SK-MEL-5 (cell line): Measurements from ENCODE around the gene RNASEH1. TPM values are rescaled to one million over a fixed set of nuclear protein-coding genes. Genes with fewer than 3 reads are reported as not detected.

Experiments used
- DNase-seq: peaks from one replicate; pipeline ENCODE4 v3.0.0-alpha.2; 2016; ENCODE audit warnings: low read depth, low spot score
- in situ Hi-C: cut with HindIII; loops from 2 replicates; pipeline ENCODE4 v1.10.0; 2016; ENCODE audit warnings: low sequenced_read_pairs, high pct_unique_total_duplicates, low pct_unique_long_range_greater_than_20kb
- polyA plus RNA-seq, 2 experiments: library from polyadenylated mRNA; depleted of rRNA; stranded (reverse); fragments of >200 nt; gene quantifications; 2 replicates each; pipeline ENCODE4 v1.2.3, GENCODE V29; 2015
- total RNA-seq: library from RNA; depleted of rRNA; stranded (reverse); fragments of >200 nt; shearing (Covaris generic); gene quantifications from 2 replicates; pipeline ENCODE4 v1.2.3, GENCODE V29; 2014; rRNA removed

The RNASEH1 gene, protein sequence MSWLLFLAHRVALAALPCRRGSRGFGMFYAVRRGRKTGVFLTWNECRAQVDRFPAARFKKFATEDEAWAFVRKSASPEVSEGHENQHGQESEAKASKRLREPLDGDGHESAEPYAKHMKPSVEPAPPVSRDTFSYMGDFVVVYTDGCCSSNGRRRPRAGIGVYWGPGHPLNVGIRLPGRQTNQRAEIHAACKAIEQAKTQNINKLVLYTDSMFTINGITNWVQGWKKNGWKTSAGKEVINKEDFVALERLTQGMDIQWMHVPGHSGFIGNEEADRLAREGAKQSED
- total RNA-seq = 45.2 and 47.9 TPM in 2 replicates
- 47.7 and 54.4 TPM in 2 replicates for polyA plus RNA-seq (2015; cell fraction: cytosol; rRNA removed)
- 37.0 and 39.5 TPM in 2 replicates for polyA plus RNA-seq (2015; cell fraction: nucleus; rRNA removed)

DNA sequence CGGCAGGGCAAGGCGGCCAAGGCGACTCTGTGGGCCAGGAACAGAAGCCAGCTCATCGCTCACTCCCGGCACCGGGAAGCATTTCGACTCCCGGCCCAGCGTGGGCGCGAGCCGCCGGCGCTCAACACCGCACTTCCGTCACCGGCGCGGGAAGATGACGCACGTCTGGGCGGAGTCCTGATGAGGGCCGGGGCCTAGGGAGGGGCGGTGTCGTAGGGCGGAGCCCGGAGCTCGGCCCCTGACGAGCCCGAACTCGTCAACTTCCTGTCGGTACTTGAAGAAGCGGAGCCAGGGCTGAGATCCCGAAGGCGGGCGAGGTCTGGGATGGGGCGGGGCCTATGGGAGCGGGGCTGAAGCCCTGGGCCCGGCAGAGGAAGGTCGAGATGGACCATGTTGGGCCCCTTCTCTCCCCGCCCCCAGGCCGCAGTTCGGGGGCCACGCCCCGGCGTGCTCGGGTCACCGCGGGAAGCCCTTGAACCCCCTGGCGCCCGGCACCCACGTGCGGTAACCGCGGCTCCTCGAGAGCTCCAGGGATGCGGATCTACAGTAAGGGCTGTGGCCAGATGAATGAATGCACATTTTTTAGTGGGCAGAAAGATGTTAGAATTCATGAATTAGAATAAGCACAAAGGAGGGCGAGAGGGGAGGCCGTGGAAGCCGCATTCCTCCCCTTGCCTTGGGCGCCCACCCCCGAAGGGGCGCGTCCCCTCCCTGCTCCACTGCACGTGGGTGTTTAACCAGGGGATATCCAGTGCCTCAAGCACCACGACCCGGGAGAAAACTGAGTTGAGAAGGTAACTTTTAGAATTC is at the start of gene RNASEH1:
Gene RNASEH1, minus strand, starts transcription at position 129 of the 810 bp plus-strand sequence. Its CDS starts 73 bp downstream, at position 56.
- in situ Hi-C loops = no loop called here
- DNase-seq = peak; percentile 99

DNA sequence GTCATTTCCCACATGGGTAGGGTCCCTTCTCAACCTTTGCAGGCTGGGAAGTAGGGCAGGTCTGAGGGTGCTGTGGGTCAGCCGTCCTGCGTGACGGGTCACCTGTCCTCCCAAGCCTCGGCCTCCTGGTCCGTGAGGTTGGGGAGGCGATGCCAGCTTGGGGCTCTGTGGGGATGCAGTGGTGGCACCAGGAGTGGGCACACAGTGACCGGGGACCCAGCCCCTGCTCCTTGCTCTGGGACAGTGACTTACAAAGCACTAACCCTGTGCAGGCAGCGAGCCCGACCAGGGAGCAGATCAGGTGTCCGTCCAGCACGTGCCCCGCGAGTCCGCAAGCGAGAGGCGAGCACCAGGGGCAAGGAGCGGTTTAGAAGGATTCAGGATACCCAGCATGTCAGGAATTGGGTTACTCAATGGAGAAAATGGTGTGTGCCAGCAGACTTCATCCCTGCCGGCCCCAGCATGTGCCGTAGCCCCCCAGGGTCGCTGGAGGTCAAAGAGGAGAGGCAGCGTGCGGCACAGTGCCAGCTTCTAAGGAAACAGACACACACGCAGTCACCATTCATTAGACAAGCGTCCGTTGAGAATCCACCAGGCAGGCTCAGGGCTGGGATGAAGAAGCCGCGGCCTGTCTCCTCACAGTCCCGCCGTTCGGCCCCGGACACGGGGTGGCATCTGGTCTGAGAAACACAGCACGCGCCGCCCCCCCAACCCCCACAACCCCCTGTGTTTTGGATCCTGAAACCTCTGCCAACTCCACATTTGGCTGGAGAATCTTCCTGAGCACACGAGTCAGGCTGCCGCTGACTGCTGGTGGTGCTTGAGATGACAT is 48.5 kb upstream of the RNASEH1 start:
- in situ Hi-C loops = no loop called here
- no peak for DNase-seq

DNA sequence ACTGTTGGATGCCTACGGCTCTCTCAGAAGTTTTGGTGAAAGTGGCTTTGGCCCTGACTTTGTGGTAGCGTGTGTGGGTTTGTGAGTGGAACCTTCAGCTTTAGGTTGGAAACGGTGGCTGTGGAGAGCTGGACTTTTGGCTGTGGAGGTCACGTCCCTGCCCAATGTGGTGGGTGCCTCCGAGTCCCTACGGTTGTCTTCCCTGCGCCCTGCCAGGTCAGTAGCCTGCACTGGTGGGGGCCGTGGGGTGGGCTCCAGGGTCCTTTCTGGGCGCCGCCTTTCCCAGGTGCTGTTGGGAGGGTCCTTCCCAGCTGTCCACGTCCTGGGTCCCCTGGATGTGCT is 47.9 kb upstream of the RNASEH1 start:
- no peak for DNase-seq
- in situ Hi-C loops = no loop called here

DNA sequence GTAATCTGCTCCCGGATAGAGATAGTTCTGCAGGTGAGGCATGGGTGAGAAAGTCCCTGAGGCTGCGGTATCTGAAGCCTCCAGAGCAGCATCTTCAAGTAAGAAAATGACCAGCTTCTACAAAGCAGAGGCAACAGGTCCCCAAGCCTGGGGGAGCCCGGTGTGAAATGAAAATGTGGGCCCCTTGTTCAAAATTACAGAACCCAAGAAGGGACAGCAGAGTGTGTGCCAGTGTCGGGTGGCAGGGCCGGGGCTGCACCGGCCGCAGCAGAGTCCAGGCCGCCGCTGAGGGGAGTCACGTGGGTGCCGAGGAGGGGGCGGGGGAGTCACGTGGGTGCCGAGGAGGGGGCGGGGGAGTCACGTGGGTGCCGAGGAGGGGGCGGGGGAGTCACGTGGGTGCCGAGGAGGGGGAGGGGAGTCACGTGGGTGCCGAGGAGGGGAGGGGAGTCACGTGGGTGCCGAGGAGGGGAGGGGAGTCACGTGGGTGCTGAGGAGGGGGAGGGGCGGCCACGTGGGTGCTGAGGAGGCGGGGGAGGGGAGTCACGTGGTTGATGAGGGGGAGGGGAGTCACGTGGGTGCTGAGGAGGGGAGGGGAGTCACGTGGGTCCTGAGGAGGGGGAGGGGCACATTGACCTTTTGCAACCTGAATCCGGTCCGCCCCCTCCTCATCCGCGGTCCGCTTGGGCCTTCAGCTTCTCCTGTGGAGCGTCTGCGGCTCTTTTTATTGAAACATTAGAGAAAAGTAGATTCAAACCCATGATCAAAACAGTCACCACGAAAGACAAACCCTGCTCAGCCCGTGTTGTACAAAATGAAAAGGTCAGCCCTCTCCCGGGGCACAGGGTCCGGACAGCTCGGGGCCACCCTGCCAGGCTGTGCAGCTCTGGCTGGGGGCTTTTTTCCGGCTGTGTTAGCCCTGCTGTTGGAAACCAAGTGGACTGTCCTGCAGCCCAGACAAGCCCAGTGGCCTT is 47.1 kb upstream of the RNASEH1 start:
- peak; percentile 22 for DNase-seq
- in situ Hi-C loops = no loop called here

DNA sequence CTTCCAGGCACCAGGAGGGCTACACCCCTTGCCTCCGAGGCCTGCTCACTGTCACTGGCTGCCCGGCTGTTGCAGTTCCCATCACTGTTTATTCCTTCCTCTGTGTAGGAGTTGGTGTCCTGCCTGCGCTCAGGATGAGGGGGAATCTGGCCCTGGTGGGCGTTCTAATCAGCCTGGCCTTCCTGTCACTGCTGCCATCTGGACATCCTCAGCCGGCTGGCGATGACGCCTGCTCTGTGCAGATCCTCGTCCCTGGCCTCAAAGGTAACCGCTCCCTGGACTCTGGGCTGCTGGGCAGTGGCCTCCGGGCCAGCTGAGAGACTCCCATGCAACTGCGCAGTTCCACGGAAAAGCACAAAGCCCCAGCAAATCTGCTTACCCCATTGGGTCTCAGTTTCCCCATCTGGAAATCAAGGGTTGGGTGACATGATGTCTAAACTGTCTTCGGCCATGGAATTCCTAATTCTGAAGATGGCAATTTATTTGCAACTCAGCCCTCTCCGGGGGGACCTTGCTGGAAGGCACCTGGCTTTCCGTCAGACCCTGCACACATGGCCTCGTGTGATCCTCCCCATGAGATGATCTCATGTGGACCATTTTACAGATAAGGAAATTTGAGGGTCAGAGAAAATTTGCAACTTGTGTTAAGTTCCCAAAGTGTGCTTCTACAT is 46.2 kb upstream of the RNASEH1 start:
- no peak for DNase-seq
- in situ Hi-C loops = no loop called here

DNA sequence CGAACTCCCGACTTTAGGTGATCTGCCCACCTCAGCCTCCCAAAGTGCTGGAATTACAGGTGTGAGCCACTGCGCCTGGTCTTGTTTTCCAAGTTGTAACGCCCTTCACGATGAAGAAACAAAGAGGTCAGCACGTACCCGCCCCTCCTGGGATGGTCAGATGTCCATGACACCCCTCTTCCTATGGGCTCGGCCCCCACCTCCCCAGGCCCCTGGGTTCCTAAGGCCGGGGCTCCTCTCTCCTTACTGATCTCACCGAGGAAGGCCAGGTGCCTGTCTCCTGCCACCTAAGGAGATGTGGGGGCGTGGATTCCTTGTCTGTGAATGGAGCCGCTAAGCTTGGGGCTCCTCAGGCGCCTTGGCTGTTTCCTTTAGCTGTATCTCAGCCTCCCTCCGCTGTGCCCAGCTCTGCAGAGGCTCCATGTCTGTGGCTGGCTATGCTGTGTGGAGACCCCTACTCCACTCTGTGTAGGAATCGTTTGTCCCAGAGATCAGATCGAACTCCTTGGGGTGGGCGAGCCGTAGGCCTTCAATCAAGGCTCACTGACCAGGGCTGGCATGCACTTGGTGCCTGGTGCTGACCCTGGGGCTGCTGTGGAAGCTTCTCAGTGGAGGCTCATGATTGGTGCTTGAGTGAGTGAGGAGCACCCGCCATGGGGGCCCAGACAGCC is 45.5 kb upstream of the RNASEH1 start:
- in situ Hi-C loops = no loop called here

DNA sequence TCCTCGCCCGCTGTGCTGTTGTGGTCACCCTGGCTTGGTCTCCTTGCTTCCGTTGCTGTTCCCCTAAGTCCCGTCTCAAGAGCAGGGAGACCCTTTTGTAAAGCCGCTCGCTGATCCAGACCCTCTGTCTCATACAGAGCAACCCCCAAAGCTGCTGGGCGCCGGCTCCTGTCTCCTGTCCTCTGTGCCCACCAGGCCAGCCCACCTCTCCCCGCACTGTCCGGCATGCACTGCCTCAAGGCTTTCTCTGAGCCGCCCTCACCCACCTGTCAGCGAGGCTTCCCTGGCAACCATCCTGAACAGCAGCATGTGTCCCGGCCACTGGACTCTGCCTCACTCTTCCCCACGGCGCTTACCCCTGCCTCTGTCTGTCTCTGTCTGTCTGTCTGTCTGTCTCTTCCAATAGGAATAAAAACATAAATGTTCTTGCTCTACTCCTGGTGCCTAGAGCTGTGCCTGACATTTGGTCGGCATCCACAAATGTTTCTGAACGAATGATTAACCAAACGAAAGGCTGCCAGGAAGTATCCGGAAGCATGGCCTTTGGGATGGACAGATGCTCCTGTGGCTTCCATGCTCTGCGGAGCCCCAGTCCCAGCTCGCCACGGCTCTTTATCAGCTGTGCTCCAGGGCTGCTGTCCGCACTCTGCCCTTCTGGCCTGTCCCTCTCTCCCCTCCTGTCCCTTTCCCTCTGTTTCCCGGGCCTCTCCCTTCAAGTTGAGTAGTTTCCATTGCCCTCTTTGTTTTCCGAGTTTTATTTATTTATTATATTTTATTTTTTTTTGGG is 44.6 kb upstream of the RNASEH1 start:
- DNase-seq = no peak
- in situ Hi-C loops = no loop called here

More for the DNA sequence above, 45.5 kb upstream of the RNASEH1 start:
- DNase-seq = no peak

DNA sequence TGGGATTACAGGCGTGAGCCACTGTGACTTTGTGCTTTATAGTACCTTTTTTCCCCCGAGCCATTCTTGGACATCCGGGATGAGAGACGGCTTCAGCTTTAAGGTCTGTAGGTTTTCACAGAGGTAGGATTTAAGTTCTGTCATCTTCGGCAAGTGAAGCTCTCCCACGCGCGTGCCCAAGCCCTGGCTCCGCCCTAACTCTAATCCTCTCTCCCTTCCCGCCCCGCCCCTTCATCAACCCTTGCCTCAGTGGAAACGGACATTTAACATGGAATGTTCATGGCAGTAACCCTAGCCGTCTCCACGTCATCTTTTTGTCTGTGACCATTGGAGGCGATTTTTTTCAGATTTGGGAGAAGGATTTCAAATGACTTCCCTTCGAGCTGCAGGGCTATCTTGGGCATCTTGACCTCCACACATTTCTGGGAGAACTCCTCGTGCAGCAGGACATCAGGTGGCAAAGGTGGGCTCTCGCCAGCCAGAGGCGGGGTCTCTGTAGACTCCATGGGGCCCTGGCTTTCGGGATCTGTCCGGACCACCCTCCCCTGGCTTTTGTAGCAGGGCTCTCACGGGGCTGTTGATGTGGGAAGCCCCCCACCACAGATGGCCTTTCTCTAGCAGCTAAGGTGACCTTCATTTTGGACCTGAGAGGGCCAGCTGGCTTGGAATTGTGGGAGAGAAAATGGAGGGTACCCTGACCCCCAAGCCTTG is 43.6 kb upstream of the RNASEH1 start:
- DNase-seq = no peak

DNA sequence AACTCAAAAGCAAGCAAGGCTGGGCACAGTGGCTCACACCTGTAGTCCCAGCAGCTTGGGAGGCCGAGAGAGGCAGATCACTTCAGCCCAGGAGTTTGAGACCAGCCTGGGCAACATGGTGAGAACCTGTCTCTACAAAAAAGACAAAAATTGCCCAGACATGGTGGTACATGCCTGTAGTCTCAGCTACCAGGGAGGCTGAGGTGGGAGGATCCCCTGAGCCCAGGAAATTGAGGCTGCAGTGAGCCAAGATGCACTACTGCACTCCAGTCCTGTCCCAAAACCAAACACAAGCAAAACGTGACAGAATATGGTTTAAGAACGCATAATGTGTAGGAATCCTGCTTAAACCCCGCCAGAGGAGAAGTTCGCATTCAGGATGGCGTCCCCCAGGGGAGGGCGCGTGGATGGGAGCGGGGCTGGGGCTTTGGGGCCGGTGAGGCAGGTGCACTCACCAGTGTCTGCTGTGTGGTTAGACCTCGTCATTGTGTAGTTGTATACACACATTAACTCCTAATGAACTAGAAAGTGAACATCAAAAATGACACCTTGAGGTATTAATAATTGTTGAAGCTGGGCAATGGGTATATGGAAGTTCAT is 42.2 kb upstream of the RNASEH1 start:
- no peak for DNase-seq
- in situ Hi-C loops = no loop called here

More for the DNA sequence above, 43.6 kb upstream of the RNASEH1 start:
- in situ Hi-C loops = no loop called here

DNA sequence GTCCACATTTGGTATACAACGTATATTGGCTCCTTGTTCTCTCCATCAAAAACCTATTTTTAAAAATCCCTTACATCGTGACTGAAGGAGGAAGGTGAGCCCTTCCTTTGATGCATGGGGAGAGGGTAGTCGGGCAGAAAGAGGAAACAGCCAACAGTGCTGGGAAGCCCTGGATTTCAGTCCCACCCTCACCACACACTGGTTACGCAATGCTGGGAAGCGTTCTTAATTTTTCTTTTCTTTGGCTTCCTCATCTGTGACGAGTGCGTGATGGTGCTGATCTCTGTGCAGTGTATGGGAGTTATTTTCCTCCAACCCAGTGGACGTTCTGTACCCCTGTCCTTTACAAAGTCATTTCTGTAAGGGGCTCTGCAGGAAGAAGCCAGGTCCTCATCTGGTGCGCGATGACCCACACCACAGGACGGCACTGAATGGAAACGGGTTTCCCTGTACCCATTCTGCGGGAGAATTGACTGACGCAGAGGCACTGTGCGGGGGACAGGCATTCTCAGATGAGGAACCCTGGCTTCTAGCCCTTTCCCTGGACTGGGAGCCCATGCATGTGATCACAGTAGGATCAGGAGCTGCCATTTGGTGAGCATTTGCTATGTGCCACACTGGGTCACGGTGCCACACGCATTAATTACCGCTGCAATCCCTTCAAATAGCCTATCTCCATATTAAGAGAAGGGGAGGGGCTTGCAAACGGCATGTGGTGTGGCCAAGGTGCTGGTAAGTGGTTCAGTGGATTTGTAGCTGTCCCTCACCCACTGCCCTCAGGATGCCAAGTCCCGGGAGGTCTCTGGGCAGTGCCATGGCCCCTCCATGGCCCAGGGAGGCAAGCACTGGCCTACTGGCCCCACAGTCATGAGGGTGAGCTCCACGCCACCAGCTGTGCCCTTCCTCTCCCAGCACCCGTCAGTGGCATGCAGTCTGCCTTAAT is 41.0 kb upstream of the RNASEH1 start:
- in situ Hi-C loops = no loop called here
- DNase-seq = no peak

DNA sequence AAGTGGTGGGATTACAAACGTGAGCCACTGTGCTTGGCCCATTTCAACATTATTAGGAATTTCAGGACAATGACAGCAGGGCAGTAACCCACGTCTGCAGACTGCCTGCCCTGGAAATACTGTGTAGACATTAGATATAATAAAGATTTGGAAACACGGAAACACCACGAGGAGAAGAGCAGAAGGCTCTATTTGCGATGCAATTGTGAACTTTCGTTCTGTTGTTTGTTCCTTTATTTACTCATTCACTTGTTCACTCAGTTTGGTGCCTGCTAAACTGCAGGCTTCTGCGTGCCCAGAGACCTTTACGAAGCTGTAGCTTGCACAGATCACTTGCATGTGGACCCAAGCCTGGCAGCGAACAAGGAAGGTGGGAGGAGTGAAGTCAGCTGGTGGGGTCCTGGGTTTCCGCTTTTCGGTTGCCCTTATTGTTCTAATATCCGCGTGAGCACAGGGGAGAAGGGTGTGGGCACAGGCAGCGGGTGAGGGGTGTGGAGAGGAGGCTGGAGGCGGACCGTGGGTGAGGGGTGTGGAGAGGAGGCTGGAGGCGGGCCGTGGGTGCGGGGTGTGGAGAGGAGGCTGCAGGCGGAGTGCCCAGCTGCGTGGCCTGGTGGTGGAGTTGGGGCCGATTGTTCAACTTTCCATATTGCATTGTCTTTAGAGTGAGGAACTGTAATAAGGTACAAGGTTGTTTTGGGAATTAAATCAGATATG is 40.2 kb upstream of the RNASEH1 start:
- no peak for DNase-seq
- in situ Hi-C loops = no loop called here

DNA sequence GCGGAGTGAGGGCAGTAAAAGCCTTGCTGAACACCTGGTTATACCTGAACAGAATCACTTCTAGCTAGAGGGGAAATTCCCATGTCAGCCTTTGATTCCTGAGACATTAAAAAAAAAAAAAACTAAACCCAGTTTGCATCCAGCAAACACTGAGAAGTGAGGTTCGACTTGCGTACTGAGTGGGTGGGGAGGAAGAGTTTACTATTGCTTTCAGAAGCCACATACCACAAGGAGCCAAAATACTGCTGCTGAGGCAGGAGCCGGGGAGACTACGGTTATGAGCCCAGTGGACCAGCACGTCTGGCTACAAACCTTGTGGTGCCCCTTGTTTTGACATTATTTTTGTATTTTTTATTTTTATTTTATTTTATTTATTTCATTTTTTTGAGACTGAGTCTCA is 39.4 kb upstream of the RNASEH1 start:
- DNase-seq = no peak

DNA sequence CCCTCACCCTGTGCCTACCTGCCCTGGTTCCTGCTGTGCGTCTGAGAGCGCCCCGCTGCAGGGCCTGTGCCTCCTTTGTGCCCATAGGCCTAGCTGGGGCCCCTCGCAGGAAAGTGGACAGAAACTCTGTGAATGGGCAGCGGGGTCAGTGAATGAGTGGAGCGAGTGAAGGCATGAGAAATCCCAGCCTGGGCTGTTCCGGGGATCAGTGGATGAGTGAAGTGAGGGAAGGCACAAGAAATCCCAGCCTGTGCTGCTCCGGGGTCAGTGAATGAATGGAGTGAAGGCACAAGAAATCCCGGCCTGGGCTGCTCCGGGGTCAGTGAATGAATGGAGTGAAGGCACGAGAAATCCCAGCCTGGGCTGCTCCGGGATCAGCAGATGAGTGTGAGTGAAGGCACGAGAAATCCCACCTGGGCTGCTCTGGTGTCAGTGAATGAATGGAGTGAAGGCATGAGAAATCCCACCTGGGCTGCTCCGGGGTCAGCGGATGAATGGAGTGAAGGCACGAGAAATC is 38.8 kb upstream of the RNASEH1 start:
- in situ Hi-C loops = no loop called here
- no peak for DNase-seq

More for the DNA sequence above, 39.4 kb upstream of the RNASEH1 start:
- in situ Hi-C loops = no loop called here
